Right lobe of liver (tissue), 4 donors: ENCODE data around the gene MOV10.

Source experiments
- POLR2A ChIP-seq: fragments of 450-650 bp; IDR thresholded peaks from one replicate; pipeline ENCODE4 v1.6.1; 2017; ENCODE audit warnings: antibody characterized with exemption, mild to moderate bottlenecking
- TF ChIP-seq, protein P1 (sequence below), 4 donors: fragments of 200-600 bp in 3 of 4; fragments of 450-650 bp in 1 of 4; IDR thresholded peaks; one replicate each; pipeline versions ENCODE4 v1.5.1 to v1.8.0; 2016 to 2022; ENCODE audit warnings: antibody characterized with exemption in 4 of 4, mild to moderate bottlenecking in 2 of 4
- donor health status: DM: no; HTN: no; CAD: no.
- donor health status: DM: no; HTN: no; CAD: no.
- donor health status: DM: no; HTN: yes; CAD: no.

DNA sequence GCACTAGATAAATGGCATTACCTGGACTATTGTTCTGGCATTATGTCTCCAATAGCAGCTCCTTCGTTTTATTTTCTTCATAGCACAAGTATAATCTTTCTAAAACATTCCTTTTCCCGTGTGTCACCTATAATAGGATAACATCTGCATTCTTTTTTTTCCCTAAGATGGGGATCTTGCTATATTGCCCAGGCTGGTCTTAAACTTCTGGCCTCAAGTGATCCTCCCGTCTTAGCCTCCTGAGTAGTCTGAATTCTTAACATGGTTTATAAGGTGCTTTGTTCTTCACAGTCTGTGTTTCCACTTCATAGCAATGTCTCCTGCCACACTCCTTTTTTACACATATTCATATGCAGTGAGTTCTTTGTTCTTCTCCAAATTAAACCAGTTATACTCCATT is 8.6 kb upstream of the MOV10 start:
- TF ChIP-seq POLR2A = no peak
- TF ChIP-seq, protein P1, sequence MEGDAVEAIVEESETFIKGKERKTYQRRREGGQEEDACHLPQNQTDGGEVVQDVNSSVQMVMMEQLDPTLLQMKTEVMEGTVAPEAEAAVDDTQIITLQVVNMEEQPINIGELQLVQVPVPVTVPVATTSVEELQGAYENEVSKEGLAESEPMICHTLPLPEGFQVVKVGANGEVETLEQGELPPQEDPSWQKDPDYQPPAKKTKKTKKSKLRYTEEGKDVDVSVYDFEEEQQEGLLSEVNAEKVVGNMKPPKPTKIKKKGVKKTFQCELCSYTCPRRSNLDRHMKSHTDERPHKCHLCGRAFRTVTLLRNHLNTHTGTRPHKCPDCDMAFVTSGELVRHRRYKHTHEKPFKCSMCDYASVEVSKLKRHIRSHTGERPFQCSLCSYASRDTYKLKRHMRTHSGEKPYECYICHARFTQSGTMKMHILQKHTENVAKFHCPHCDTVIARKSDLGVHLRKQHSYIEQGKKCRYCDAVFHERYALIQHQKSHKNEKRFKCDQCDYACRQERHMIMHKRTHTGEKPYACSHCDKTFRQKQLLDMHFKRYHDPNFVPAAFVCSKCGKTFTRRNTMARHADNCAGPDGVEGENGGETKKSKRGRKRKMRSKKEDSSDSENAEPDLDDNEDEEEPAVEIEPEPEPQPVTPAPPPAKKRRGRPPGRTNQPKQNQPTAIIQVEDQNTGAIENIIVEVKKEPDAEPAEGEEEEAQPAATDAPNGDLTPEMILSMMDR (IDR thresholded peaks at IDR 0.05) = no peak
